Naive B cell (primary cell): ENCODE data around the gene ELP2. TPM values are rescaled to one million over a fixed set of nuclear protein-coding genes. Genes with fewer than 3 reads are reported as not detected.
"Not testable (repeated sequence)": the region's sequence is repeated elsewhere in the genome, so short reads cannot be mapped to it uniquely, and the experiment has no call there.

Experiments
- ATAC-seq, 2 donors: fragments of 150-1000 bp; cut with Tn5 transposase; 2 replicates each; pipeline ENCODE4 v1.10.0; 2021; ENCODE audit warnings: low read depth in 2 of 2, mild to moderate bottlenecking in 2 of 2, moderate library complexity in 2 of 2
- DNase-seq: peaks from one replicate; pipeline ENCODE4 v3.0.0; 2022
- H3K27ac Mint-ChIP-seq, 6 donors: one replicate each; pipeline ENCODE4 v1.8.0; 2020 to 2022; ENCODE audit warnings: mild to moderate bottlenecking in 6 of 6, mixed read lengths in 6 of 6, moderate library complexity in 5 of 6, inconsistent platforms in 2 of 6
- H3K27me3 Mint-ChIP-seq, 3 donors: one replicate each; pipeline ENCODE4 v1.8.0; 2021 to 2022; ENCODE audit warnings: mixed read lengths in 3 of 3, mild to moderate bottlenecking in 1 of 3
- H3K36me3 Mint-ChIP-seq, 2 donors: one replicate each; pipeline ENCODE4 v1.8.0; 2020 to 2022; ENCODE audit warnings: mixed read lengths in 2 of 2, inconsistent platforms in 1 of 2, mild to moderate bottlenecking in 1 of 2
- H3K4me1 Mint-ChIP-seq, 3 donors: one replicate each; pipeline ENCODE4 v1.8.0; 2020 to 2022; ENCODE audit warnings: mixed read lengths in 3 of 3, inconsistent platforms in 1 of 3, mild to moderate bottlenecking in 1 of 3, moderate library complexity in 1 of 3
- H3K4me3 Mint-ChIP-seq, 8 donors: one replicate each; pipeline ENCODE4 v1.8.0; 2020 to 2022; ENCODE audit warnings: mild to moderate bottlenecking in 8 of 8, mixed read lengths in 8 of 8, moderate library complexity in 8 of 8, inconsistent platforms in 2 of 8
- H3K9me3 Mint-ChIP-seq, 7 donors: one replicate each; pipeline ENCODE4 v1.8.0; 2020 to 2022; ENCODE audit warnings: mixed read lengths in 7 of 7, mild to moderate bottlenecking in 5 of 7, inconsistent platforms in 2 of 7, moderate library complexity in 1 of 7
- polyA plus RNA-seq, 6 donors: library from polyadenylated mRNA; unstranded; fragments of 300-500 nt; fragmentation: Illumina TruSeq; gene quantifications; one replicate each; pipeline ENCODE4 v1.2.3, GENCODE V29; 2021; ENCODE audit warnings: low read depth in 6 of 6

ELP2 gene
- polyA plus RNA-seq = 100 to 1,000 TPM in 1 of 6 donors, 10 to 100 TPM in 5; 65.3 to 114 (median 80.7) TPM

GRCh38 chr18:36129300-36130038, at the start of gene ELP2, which contains the start of gene SLC39A6:
ELP2 (plus strand) TSS chr18:36129899; CDS start chr18:36129934, 35 bp downstream.
SLC39A6 (minus strand) TSS chr18:36129340; CDS start chr18:36127007, 2,333 bp downstream.
- ATAC-seq (peak; percentile 86 to 88), DNase-seq (peak; percentile 95)
- Mint-ChIP-seq H3K27ac (peak within 1 kb of the TSS; percentile 96 to 99 (median 98)), H3K4me3 (peak within 1 kb of the TSS; percentile 93 to 99 (median 96)), H3K9me3 (no peaks in the 10 kb centered on the region), H3K4me1 (peaks cover 38 to 63% (median 57%) of the 10 kb centered on the region in 3 donors), H3K27me3 (no peaks in the 10 kb centered on the region), H3K36me3 (peaks cover 7 to 13% of the 10 kb centered on the region in 2 donors)

GRCh38 chr18:36081118-36081517, 48.6 kb upstream of the ELP2 start:
- ATAC-seq, DNase-seq, H3K27me3 Mint-ChIP-seq, H3K4me3 Mint-ChIP-seq, H3K36me3 Mint-ChIP-seq: not testable (repeated sequence)
- peaks cover 20 to 25% (median 22%) of the 10 kb centered on the region in 3 donors for H3K4me1 Mint-ChIP-seq
- H3K27ac Mint-ChIP-seq = peak overlapping the region in 1 of 6 donors; percentile 20
- peaks cover 0 to 19% (median 12%) of the 10 kb centered on the region in 7 donors for H3K9me3 Mint-ChIP-seq

- peak; percentile 80 to 92 for ATAC-seq
- peaks cover 20 to 30% (median 22%) of the 10 kb centered on the region in 3 donors for H3K4me1 Mint-ChIP-seq
- no peaks in the 10 kb centered on the region for H3K27me3 Mint-ChIP-seq
- peak; percentile 51 for DNase-seq
- peak overlapping the region in 3 of 6 donors; percentile 21 to 82 (median 71) for H3K27ac Mint-ChIP-seq
- H3K9me3 Mint-ChIP-seq = peaks cover 0 to 19% (median 12%) of the 10 kb centered on the region in 7 donors
- peak overlapping the region in 2 of 8 donors; percentile 13 to 65 for H3K4me3 Mint-ChIP-seq
- H3K36me3 Mint-ChIP-seq = no peaks in the 10 kb centered on the region
Measured at GRCh38 chr18:36083729-36084128, 46.0 kb upstream of the ELP2 start.

GRCh38 chr18:36085195-36085594, 44.5 kb upstream of the ELP2 start:
- H3K4me3 Mint-ChIP-seq = no peak overlapping the region
- H3K9me3 Mint-ChIP-seq = peaks cover 0 to 16% (median 10%) of the 10 kb centered on the region in 7 donors
- no peaks in the 10 kb centered on the region for H3K36me3 Mint-ChIP-seq
- no peak for DNase-seq
- ATAC-seq = no peak
- peaks cover 20 to 30% (median 22%) of the 10 kb centered on the region in 3 donors for H3K4me1 Mint-ChIP-seq
- no peak overlapping the region for H3K27ac Mint-ChIP-seq
- H3K27me3 Mint-ChIP-seq = no peaks in the 10 kb centered on the region

GRCh38 chr18:36086186-36086585, 43.5 kb upstream of the ELP2 start:
- no peak for DNase-seq
- ATAC-seq = no peak
- peaks cover 0 to 6% (median 2%) of the 10 kb centered on the region in 7 donors for H3K9me3 Mint-ChIP-seq
- no peak overlapping the region for H3K27ac Mint-ChIP-seq
- H3K27me3 Mint-ChIP-seq = no peaks in the 10 kb centered on the region
- H3K36me3 Mint-ChIP-seq = no peaks in the 10 kb centered on the region
- H3K4me1 Mint-ChIP-seq = peaks cover 20 to 30% (median 22%) of the 10 kb centered on the region in 3 donors
- H3K4me3 Mint-ChIP-seq = no peak overlapping the region

- DNase-seq (no peak), ATAC-seq (no peak)
- Mint-ChIP-seq H3K4me3 (no peak overlapping the region), H3K36me3 (no peaks in the 10 kb centered on the region), H3K4me1 (peaks cover 13 to 19% (median 14%) of the 10 kb centered on the region in 3 donors), H3K9me3 (no peaks in the 10 kb centered on the region), H3K27ac (no peak overlapping the region), H3K27me3 (no peaks in the 10 kb centered on the region)
Measured at GRCh38 chr18:36088256-36088655, 41.4 kb upstream of the ELP2 start.

- Mint-ChIP-seq H3K4me1 (peaks cover 8 to 14% (median 12%) of the 10 kb centered on the region in 3 donors), H3K27me3 (no peaks in the 10 kb centered on the region), H3K36me3 (no peaks in the 10 kb centered on the region), H3K27ac (no peak overlapping the region), H3K4me3 (no peak overlapping the region), H3K9me3 (no peaks in the 10 kb centered on the region)
- ATAC-seq (no peak), DNase-seq (no peak)
Measured at GRCh38 chr18:36089001-36089400, 40.7 kb upstream of the ELP2 start.

GRCh38 chr18:36092116-36092515, 37.6 kb upstream of the ELP2 start:
- H3K36me3 Mint-ChIP-seq, H3K27ac Mint-ChIP-seq, H3K9me3 Mint-ChIP-seq, H3K4me3 Mint-ChIP-seq, H3K4me1 Mint-ChIP-seq, H3K27me3 Mint-ChIP-seq, ATAC-seq, DNase-seq: not testable (repeated sequence)

- ATAC-seq (no peak), DNase-seq (no peak)
- H3K4me1 Mint-ChIP-seq = peaks cover 1 to 6% (median 5%) of the 10 kb centered on the region in 3 donors
- no peaks in the 10 kb centered on the region for H3K36me3 Mint-ChIP-seq
- no peaks in the 10 kb centered on the region for H3K9me3 Mint-ChIP-seq
- no peak overlapping the region for H3K4me3 Mint-ChIP-seq
- H3K27me3 Mint-ChIP-seq = peaks cover 0 to 3% (median 0%) of the 10 kb centered on the region in 3 donors
- no peak overlapping the region for H3K27ac Mint-ChIP-seq
Measured at GRCh38 chr18:36094431-36094830, 35.3 kb upstream of the ELP2 start.

- H3K4me1 Mint-ChIP-seq = peaks cover 1 to 6% (median 5%) of the 10 kb centered on the region in 3 donors
Measured at GRCh38 chr18:36095936-36096519, 33.7 kb upstream of the ELP2 start.

GRCh38 chr18:36096955-36097354, 32.7 kb upstream of the ELP2 start:
- ATAC-seq (no peak), DNase-seq (no peak)
- Mint-ChIP-seq H3K4me1 (peaks cover 1 to 6% (median 5%) of the 10 kb centered on the region in 3 donors), H3K27ac (no peak overlapping the region), H3K9me3 (peaks cover 0 to 6% (median 2%) of the 10 kb centered on the region in 7 donors), H3K36me3 (peaks cover 2 to 3% of the 10 kb centered on the region in 2 donors), H3K27me3 (peaks cover 0 to 8% (median 4%) of the 10 kb centered on the region in 3 donors), H3K4me3 (no peak overlapping the region)

More at GRCh38 chr18:36095936-36096519, 33.7 kb upstream of the ELP2 start:
- H3K27ac Mint-ChIP-seq = no peak overlapping the region
- ATAC-seq (peak in 1 of 2 donors; percentile 40), DNase-seq (peak; percentile 32)
- no peak overlapping the region for H3K4me3 Mint-ChIP-seq
- peaks cover 0 to 4% (median 0%) of the 10 kb centered on the region in 3 donors for H3K27me3 Mint-ChIP-seq
- H3K36me3 Mint-ChIP-seq = no peaks in the 10 kb centered on the region
- peaks cover 0 to 4% (median 0%) of the 10 kb centered on the region in 7 donors for H3K9me3 Mint-ChIP-seq

- DNase-seq (no peak), ATAC-seq (no peak)
- no peak overlapping the region for H3K4me3 Mint-ChIP-seq
- H3K4me1 Mint-ChIP-seq = no peaks in the 10 kb centered on the region
- peaks cover 0 to 20% (median 6%) of the 10 kb centered on the region in 7 donors for H3K9me3 Mint-ChIP-seq
- peaks cover 4 to 8% of the 10 kb centered on the region in 2 donors for H3K36me3 Mint-ChIP-seq
- H3K27ac Mint-ChIP-seq = no peak overlapping the region
- peaks cover 0 to 13% (median 8%) of the 10 kb centered on the region in 3 donors for H3K27me3 Mint-ChIP-seq
Measured at GRCh38 chr18:36099311-36099710, 30.4 kb upstream of the ELP2 start.

- H3K36me3 Mint-ChIP-seq = peaks cover 4 to 8% of the 10 kb centered on the region in 2 donors
- H3K4me3 Mint-ChIP-seq = no peak overlapping the region
- ATAC-seq = no peak
- H3K9me3 Mint-ChIP-seq = peaks cover 0 to 20% (median 6%) of the 10 kb centered on the region in 7 donors
- no peaks in the 10 kb centered on the region for H3K4me1 Mint-ChIP-seq
- DNase-seq = no peak
- no peak overlapping the region for H3K27ac Mint-ChIP-seq
- H3K27me3 Mint-ChIP-seq = peaks cover 0 to 13% (median 8%) of the 10 kb centered on the region in 3 donors
Measured at GRCh38 chr18:36101943-36102342, 27.8 kb upstream of the ELP2 start.
